LNCaP clone FGC (cell line): Measurements from ENCODE around the gene OPCML.

Source experiments
- DNase-seq: peaks from one replicate; pipeline ENCODE4 v3.0.0-alpha.2; 2011; ENCODE audit warnings: low read depth
- H3K4me3 ChIP-seq: 2 replicates; pipeline ENCODE4 v1.5.1; 2011; ENCODE audit warnings: mild to moderate bottlenecking, low read depth, low read length, control low read depth
- CTCF ChIP-seq: IDR thresholded peaks from 2 replicates; pipeline ENCODE4 v1.5.1; 2012; ENCODE audit warnings: mild to moderate bottlenecking; ENCODE audit not compliant: control insufficient read depth, insufficient read depth; ENCODE audit errors: extremely low read depth

The OPCML gene

GRCh38 chr11:133070021-133070713, 462.1 kb downstream of the OPCML start:
- no peak for TF ChIP-seq CTCF
- DNase-seq: no peak
- H3K4me3 ChIP-seq: no peak overlapping the region

GRCh38 chr11:133065847-133066485, 466.3 kb downstream of the OPCML start:
- no peak overlapping the region for H3K4me3 ChIP-seq
- no peak for TF ChIP-seq CTCF
- DNase-seq: no peak

- no peak for DNase-seq
- peak overlapping the region; percentile 44 for H3K4me3 ChIP-seq
- TF ChIP-seq CTCF: no peak
Observed at GRCh38 chr11:133064961-133065360, 467.3 kb downstream of the OPCML start.

GRCh38 chr11:133064152-133064877, 468.0 kb downstream of the OPCML start:
- peak; percentile 14 for DNase-seq
- peak; percentile 37; the same call in 1 of the 2 replicates for TF ChIP-seq CTCF
- H3K4me3 ChIP-seq: peak overlapping the region; percentile 44

GRCh38 chr11:133058501-133058900, 473.8 kb downstream of the OPCML start:
- no peak for DNase-seq
- TF ChIP-seq CTCF: peak; percentile 6; the same call in 1 of the 2 replicates
- H3K4me3 ChIP-seq: no peak overlapping the region

GRCh38 chr11:133053124-133053776, 479.1 kb downstream of the OPCML start:
- no peak for TF ChIP-seq CTCF
- DNase-seq: no peak

More at GRCh38 chr11:133053124-133053776, 479.1 kb downstream of the OPCML start:
- H3K4me3 ChIP-seq: no peak overlapping the region
